Prostate gland (tissue), 2 donors: ENCODE measurements around the gene IGF2BP2. TPM values are rescaled to one million over a fixed set of nuclear protein-coding genes. Genes with fewer than 3 reads are reported as not detected.

Source experiments
- DNase-seq: peaks from one replicate; pipeline ENCODE4 v3.0.0-alpha.2; 2019; ENCODE audit warnings: low spot score
- H3K27ac ChIP-seq, 2 donors: fragments of 200-600 bp; sonication (generic); 2 replicates each; pipeline ENCODE4 v1.5.1; 2017 to 2019
- H3K27me3 ChIP-seq: fragments of 200-600 bp; sonication (generic); replicated peaks from 2 replicates; pipeline ENCODE4 v1.5.1; 2019; ENCODE audit not compliant: insufficient read depth
- H3K36me3 ChIP-seq, 2 donors: fragments of 200-600 bp; sonication (generic); 1 replicate in 1 of 2; 2 replicates in 1 of 2; pipeline versions ENCODE4 v1.5.1 to v1.8.1; 2017 to 2019
- H3K4me1 ChIP-seq: fragments of 200-600 bp; sonication (generic); replicated peaks from 2 replicates; pipeline ENCODE4 v1.5.1; 2019
- H3K4me3 ChIP-seq, 2 donors: fragments of 200-600 bp; sonication (generic); 2 replicates each; pipeline ENCODE4 v1.5.1; 2017 to 2019
- H3K9me3 ChIP-seq: fragments of 200-600 bp; sonication (generic); 2 replicates; pipeline ENCODE4 v1.5.1; 2017
- POLR2A ChIP-seq: fragments of 450-650 bp; IDR thresholded peaks from one replicate; pipeline ENCODE4 v1.6.1; 2016; ENCODE audit warnings: antibody characterized with exemption, mild to moderate bottlenecking
- POLR2AphosphoS5 ChIP-seq: sonication (generic); formaldehyde crosslinking; IDR thresholded peaks from one replicate; pipeline ENCODE4 v1.6.1; 2017; ENCODE audit warnings: antibody characterized with exemption
- WGBS: methylation state at CpG from one replicate; pipeline ENCODE4 v1.1.5; 2018; 5-methylcytosine and 5-hydroxymethylcytosine counted together
- intact Hi-C: fragments of 100-400 bp; cut with DNase I; formaldehyde crosslinking; loops from one replicate; pipeline ENCODE4 v1.14.2; 2022
- total RNA-seq, 2 donors: library from RNA; depleted of rRNA; stranded (reverse); fragments of >200 nt; gene quantifications; one replicate each; pipeline ENCODE4 v1.1.0, GENCODE V29; 2016
- TF ChIP-seq, protein P1 (sequence below), 4 experiments: fragments of 200-600 bp in 2 of 4; fragments of 450-650 bp in 2 of 4; sonication (generic) in 2 of 4; IDR thresholded peaks; 1 replicate in 3 of 4; 2 replicates in 1 of 4; pipeline ENCODE4 v1.5.1; 2016 to 2019; ENCODE audit warnings: antibody characterized with exemption in 4 of 4, mild to moderate bottlenecking in 2 of 4, moderate library complexity in 2 of 4

Gene IGF2BP2
- total RNA-seq, 2 donors from 2014 or later, result 1.2 to 8.8 TPM

DNA sequence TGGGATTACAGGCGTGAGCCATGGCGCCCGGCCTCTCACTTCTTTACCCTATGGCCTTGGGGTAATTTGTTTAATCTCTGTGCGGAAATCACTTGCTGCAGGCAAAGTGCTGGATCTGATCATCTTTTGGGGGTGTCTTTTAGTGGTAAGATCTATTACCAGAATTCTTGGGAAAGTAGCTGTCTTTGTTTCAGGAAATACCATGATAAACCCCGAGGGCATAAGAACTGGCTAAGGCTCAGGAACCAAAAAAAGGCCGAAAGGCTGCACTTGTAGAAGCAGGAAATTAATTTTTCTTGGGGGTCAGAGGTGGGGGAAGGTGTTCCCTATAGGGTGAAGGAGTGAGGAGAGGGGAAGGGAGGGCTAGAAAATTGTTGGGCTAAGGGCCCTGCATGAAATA lies 22.7 kb upstream of the IGF2BP2 start:
- Histone ChIP-seq H3K9me3 (no peaks in the 10 kb centered on the region), H3K4me1 (no peaks in the 10 kb centered on the region), H3K4me3 (no peak overlapping the region), H3K27me3 (no peaks in the 10 kb centered on the region), H3K36me3 (no peaks in the 10 kb centered on the region), H3K27ac (no peak overlapping the region)
- TF ChIP-seq, protein P1, sequence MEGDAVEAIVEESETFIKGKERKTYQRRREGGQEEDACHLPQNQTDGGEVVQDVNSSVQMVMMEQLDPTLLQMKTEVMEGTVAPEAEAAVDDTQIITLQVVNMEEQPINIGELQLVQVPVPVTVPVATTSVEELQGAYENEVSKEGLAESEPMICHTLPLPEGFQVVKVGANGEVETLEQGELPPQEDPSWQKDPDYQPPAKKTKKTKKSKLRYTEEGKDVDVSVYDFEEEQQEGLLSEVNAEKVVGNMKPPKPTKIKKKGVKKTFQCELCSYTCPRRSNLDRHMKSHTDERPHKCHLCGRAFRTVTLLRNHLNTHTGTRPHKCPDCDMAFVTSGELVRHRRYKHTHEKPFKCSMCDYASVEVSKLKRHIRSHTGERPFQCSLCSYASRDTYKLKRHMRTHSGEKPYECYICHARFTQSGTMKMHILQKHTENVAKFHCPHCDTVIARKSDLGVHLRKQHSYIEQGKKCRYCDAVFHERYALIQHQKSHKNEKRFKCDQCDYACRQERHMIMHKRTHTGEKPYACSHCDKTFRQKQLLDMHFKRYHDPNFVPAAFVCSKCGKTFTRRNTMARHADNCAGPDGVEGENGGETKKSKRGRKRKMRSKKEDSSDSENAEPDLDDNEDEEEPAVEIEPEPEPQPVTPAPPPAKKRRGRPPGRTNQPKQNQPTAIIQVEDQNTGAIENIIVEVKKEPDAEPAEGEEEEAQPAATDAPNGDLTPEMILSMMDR (IDR thresholded peaks at IDR 0.05), result no peak
- TF ChIP-seq POLR2AphosphoS5 (no peak), POLR2A (no peak)
- intact Hi-C loops, result no loop called here
- 87% methylated on average over 6 of the region's 6 CpGs for WGBS
- DNase-seq, result no peak

DNA sequence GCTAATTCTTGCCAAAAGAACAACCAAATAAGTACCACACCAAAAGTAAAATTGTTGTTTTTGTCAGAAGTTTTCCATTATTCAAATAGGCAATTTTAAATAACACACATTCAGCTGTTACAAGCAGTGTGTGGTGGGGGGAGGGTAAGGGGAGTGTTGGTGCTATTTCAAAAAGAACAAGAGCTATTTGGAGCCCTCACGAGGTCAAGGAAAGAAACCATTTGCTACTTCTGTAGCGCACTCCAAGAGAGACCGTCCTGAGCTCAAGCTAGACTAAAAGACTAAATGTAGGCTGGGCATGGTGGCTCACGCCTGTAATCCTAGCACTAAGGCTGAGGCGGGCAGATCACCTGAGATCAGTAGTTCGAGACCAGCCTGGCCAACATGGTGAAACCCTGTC lies 21.2 kb upstream of the IGF2BP2 start:
- Histone ChIP-seq H3K4me1 (no peaks in the 10 kb centered on the region), H3K27ac (no peak overlapping the region), H3K36me3 (no peaks in the 10 kb centered on the region), H3K9me3 (no peaks in the 10 kb centered on the region), H3K4me3 (no peak overlapping the region), H3K27me3 (no peaks in the 10 kb centered on the region)
- DNase-seq, result no peak
- intact Hi-C loops, result no loop called here
- WGBS, result 62% methylated on average over 6 of the region's 6 CpGs
- TF ChIP-seq POLR2A (no peak), POLR2AphosphoS5 (no peak)
- TF ChIP-seq, protein P1 (IDR thresholded peaks at IDR 0.05), result no peak

DNA sequence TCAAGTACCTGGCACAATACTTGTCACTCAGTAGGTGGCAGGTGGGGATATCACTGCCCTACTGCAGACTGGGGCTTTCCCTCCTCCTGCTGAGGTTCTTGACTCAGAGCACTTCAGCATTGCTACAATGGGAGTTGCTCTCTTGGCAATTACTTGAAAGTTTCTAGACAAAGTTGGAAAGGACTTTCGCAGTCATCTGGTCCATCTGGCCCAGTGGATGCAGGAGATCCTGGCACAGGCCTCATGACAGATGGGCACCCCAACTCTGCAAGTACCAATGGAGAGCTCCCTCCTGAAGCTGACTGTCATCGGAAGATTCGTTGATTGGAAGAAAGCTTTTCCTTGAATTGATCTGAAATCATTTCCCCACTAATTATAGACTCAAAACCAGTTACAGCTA lies 19.2 kb upstream of the IGF2BP2 start:
- TF ChIP-seq POLR2AphosphoS5, result no peak
- no peak for TF ChIP-seq POLR2A
- TF ChIP-seq, protein P1 (IDR thresholded peaks at IDR 0.05), result no peak
- Histone ChIP-seq H3K9me3 (no peaks in the 10 kb centered on the region), H3K4me1 (no peaks in the 10 kb centered on the region), H3K4me3 (no peak overlapping the region), H3K36me3 (no peaks in the 10 kb centered on the region), H3K27ac (no peak overlapping the region), H3K27me3 (no peaks in the 10 kb centered on the region)
- WGBS, result 90% methylated on average over 3 of the region's 3 CpGs
- intact Hi-C loops, result no loop called here
- no peak for DNase-seq

DNA sequence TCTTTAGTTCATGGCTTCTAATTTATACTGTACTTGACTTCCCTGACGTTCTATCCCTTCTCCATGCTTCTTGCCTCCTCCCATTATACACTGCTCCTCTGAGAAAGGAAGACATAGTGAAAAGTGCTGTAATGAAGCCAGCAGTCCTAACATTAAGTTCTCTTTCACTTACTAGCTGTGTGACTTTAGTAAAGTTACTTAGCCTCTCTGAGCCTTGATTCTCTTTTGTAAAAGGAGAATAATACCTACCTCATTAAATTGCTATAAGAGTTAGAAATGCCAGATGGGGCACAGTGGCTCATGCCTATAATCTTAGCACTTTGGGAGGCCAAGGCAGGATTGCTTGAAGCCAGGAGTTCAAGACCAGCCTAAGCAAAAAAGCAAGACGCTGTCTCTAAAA lies 18.8 kb upstream of the IGF2BP2 start:
- 91% methylated on average over 2 of the region's 2 CpGs for WGBS
- Histone ChIP-seq H3K4me1 (no peaks in the 10 kb centered on the region), H3K27me3 (no peaks in the 10 kb centered on the region), H3K36me3 (no peaks in the 10 kb centered on the region), H3K4me3 (no peak overlapping the region), H3K27ac (no peak overlapping the region), H3K9me3 (no peaks in the 10 kb centered on the region)
- intact Hi-C loops, result no loop called here
- DNase-seq, result no peak
- no peak for TF ChIP-seq POLR2AphosphoS5
- TF ChIP-seq, protein P1 (IDR thresholded peaks at IDR 0.05), result no peak
- TF ChIP-seq POLR2A, result no peak

DNA sequence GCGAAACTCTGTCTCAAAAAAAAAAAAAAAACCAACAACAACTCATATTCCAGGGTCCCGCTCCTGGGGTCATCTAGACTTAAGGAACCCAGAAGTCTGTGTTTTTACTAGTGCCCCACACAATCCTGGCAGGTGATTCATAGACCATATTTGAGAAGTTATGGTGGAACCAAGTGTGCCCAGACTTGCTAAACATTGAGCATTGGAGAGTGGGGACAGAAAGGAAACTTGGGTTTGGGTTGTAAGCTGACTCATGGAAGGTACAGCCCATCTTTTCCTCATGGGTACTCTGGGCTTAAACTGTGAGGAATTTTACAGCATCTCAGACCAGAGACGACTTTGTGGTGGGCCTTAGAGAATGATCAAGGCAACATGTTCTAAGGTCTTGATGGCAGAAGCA lies 18.3 kb upstream of the IGF2BP2 start:
- no peaks in the 10 kb centered on the region for H3K36me3 ChIP-seq
- no peak overlapping the region for H3K4me3 ChIP-seq
- 81% methylated on average over 3 of the region's 3 CpGs for WGBS
- no peak overlapping the region for H3K27ac ChIP-seq
- no peak for TF ChIP-seq POLR2AphosphoS5
- no peak for TF ChIP-seq POLR2A
- TF ChIP-seq, protein P1 (IDR thresholded peaks at IDR 0.05), result no peak
- H3K27me3 ChIP-seq, result no peaks in the 10 kb centered on the region
- no peak for DNase-seq
- H3K9me3 ChIP-seq, result no peaks in the 10 kb centered on the region
- intact Hi-C loops, result no loop called here
- no peaks in the 10 kb centered on the region for H3K4me1 ChIP-seq
